ENCODE measurements around the gene CENPK. TPM values are rescaled to one million over a fixed set of nuclear protein-coding genes. Genes with fewer than 3 reads are reported as not detected.

Gene CENPK
- polyA plus RNA-seq, 1 donor (not counting 4 experiments of a cell fraction or from before 2014, with no cell fraction given) = 15.4 TPM

DNA sequence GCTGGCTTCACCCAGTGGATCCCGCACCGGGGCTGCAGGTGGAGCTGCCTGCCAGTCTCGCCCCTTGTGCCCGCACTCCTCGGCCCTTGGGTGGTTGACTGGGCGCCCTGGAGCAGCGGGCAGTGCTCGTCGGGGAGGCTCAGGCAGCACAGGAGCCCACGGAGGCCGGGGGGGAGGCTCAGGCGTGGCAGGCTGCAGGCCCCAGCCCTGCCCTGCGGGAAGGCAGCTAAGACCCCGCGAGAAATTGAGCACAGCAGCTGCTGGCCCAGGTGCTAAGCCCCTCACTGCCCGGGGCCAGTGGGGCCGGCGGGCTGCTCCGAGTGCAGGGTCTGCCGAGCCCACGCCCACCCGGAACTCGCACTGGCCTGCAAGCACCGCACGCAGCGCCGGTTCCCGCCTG lies 77.6 kb downstream of the CENPK start:
- DNase-seq (ENCODE audit: low read depth, low spot score) (no peak), FAIRE-seq (no peak)
- H3K9ac ChIP-seq (ENCODE audit: control insufficient read depth, extremely low read depth, insufficient read depth, low read length) = no peak overlapping the region
- no peak for TF ChIP-seq EZH2 (IDR thresholded peaks at IDR 0.05; ENCODE audit: low read length)
- TF ChIP-seq, protein P1, sequence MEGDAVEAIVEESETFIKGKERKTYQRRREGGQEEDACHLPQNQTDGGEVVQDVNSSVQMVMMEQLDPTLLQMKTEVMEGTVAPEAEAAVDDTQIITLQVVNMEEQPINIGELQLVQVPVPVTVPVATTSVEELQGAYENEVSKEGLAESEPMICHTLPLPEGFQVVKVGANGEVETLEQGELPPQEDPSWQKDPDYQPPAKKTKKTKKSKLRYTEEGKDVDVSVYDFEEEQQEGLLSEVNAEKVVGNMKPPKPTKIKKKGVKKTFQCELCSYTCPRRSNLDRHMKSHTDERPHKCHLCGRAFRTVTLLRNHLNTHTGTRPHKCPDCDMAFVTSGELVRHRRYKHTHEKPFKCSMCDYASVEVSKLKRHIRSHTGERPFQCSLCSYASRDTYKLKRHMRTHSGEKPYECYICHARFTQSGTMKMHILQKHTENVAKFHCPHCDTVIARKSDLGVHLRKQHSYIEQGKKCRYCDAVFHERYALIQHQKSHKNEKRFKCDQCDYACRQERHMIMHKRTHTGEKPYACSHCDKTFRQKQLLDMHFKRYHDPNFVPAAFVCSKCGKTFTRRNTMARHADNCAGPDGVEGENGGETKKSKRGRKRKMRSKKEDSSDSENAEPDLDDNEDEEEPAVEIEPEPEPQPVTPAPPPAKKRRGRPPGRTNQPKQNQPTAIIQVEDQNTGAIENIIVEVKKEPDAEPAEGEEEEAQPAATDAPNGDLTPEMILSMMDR (optimal IDR thresholded peaks at IDR 0.05 in 1 of 3, IDR thresholded peaks at IDR 0.05 in 1 of 3, conservative IDR thresholded peaks at IDR 0.05 in 1 of 3; ENCODE audit: extremely low read depth in 1 of 3, insufficient read depth in 2 of 3, low read length in 3 of 3) = no peak
- no peaks in the 10 kb centered on the region for H3K9me1 ChIP-seq (ENCODE audit: control insufficient read depth, extremely low read depth, insufficient read depth, low read length)
- peaks cover 7% of the 10 kb centered on the region for H3K4me1 ChIP-seq (ENCODE audit: control insufficient read depth, extremely low read depth, insufficient read depth, low read length)
- H3K4me2 ChIP-seq (ENCODE audit: control insufficient read depth, extremely low read depth, insufficient read depth, low read depth, low read length) = no peak overlapping the region
- H3K4me3 ChIP-seq (ENCODE audit: control insufficient read depth in 2 of 3, extremely low read depth in 1 of 3, insufficient read depth in 2 of 3, low read depth in 1 of 3, low read length in 3 of 3) = no peak overlapping the region
- no peaks in the 10 kb centered on the region for H3K9me3 ChIP-seq (ENCODE audit: control insufficient read depth, low read depth, low read length)
- H3K27ac ChIP-seq (ENCODE audit: control insufficient read depth, insufficient read depth, low read length) = no peak overlapping the region
- H4K20me1 ChIP-seq (ENCODE audit: control insufficient read depth, extremely low read depth, insufficient read depth, low read length) = no peaks in the 10 kb centered on the region
- no peak overlapping the region for H2AFZ ChIP-seq (ENCODE audit: control insufficient read depth, low read length)
- H3K79me2 ChIP-seq (ENCODE audit: control insufficient read depth, insufficient read depth, low read length) = peaks cover 8% of the 10 kb centered on the region
- H3K27me3 ChIP-seq (ENCODE audit: control insufficient read depth, extremely low read depth, insufficient read depth, low read length) = no peaks in the 10 kb centered on the region
- no peaks in the 10 kb centered on the region for H3K36me3 ChIP-seq (ENCODE audit: control insufficient read depth in 2 of 2, extremely low read depth in 1 of 2, insufficient read depth in 2 of 2, low read length in 2 of 2)
- dilution Hi-C loops (cut with MboI; ENCODE audit: extremely low pct_ligation_motif_present, low sequenced_read_pairs) = no loop called here

DNA sequence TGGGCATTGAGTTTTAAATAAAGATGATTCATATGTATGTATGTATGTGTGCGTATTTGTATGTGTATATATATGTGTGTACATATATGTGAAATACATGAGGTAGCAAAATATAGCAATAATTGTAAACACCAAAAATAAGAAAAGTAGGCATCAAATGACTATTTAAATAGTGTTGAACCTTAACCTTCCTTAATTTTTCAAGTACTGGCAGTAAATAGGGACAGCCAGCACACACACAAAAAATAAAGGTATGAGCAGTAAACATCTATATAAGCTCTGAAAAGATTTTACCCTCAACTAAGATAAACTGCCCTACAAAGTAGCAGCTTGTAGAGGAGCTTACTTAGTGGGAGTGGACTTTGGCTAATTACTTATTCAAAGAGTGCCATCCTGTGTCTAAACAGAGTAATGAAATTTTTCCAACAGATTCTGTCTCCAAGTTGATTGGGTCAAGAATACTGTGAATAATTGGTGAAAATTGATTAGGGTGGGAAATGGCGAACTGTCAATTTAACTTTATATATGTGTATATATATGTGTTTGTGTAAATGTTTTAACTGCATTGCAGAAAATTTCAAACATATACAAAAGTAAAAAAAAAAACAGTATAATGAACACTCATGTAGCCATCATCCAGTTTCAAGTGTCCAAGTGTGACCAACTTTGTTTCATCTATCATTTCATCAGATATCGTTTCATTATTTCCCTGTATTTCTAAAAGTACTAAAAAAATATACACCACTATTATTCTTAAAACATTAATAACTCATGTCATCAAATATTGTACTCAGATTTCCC lies 79.2 kb downstream of the CENPK start:
- FAIRE-seq (no peak), DNase-seq (ENCODE audit: low read depth, low spot score) (peak; percentile 23)
- Histone ChIP-seq H2AFZ (ENCODE audit: control insufficient read depth, low read length) (no peak overlapping the region), H4K20me1 (ENCODE audit: control insufficient read depth, extremely low read depth, insufficient read depth, low read length) (no peaks in the 10 kb centered on the region), H3K4me3 (ENCODE audit: control insufficient read depth in 2 of 3, extremely low read depth in 1 of 3, insufficient read depth in 2 of 3, low read depth in 1 of 3, low read length in 3 of 3) (peak overlapping the region; percentile 43 to 98 (median 97)), H3K9ac (ENCODE audit: control insufficient read depth, extremely low read depth, insufficient read depth, low read length) (no peak overlapping the region), H3K36me3 (ENCODE audit: control insufficient read depth in 2 of 2, extremely low read depth in 1 of 2, insufficient read depth in 2 of 2, low read length in 2 of 2) (no peaks in the 10 kb centered on the region), H3K27me3 (ENCODE audit: control insufficient read depth, extremely low read depth, insufficient read depth, low read length) (no peaks in the 10 kb centered on the region), H3K27ac (ENCODE audit: control insufficient read depth, insufficient read depth, low read length) (peak overlapping the region; percentile 83), H3K4me2 (ENCODE audit: control insufficient read depth, extremely low read depth, insufficient read depth, low read depth, low read length) (peak overlapping the region; percentile 87), H3K9me3 (ENCODE audit: control insufficient read depth, low read depth, low read length) (no peaks in the 10 kb centered on the region), H3K79me2 (ENCODE audit: control insufficient read depth, insufficient read depth, low read length) (peaks cover 24% of the 10 kb centered on the region), H3K9me1 (ENCODE audit: control insufficient read depth, extremely low read depth, insufficient read depth, low read length) (no peaks in the 10 kb centered on the region), H3K4me1 (ENCODE audit: control insufficient read depth, extremely low read depth, insufficient read depth, low read length) (peaks cover 11% of the 10 kb centered on the region)
- dilution Hi-C loops (cut with MboI; ENCODE audit: extremely low pct_ligation_motif_present, low sequenced_read_pairs) = no loop called here
- TF ChIP-seq, protein P1 (optimal IDR thresholded peaks at IDR 0.05 in 1 of 3, IDR thresholded peaks at IDR 0.05 in 1 of 3, conservative IDR thresholded peaks at IDR 0.05 in 1 of 3; ENCODE audit: extremely low read depth in 1 of 3, insufficient read depth in 2 of 3, low read length in 3 of 3) = peak in 2 of 3 experiments; percentile 22 to 44
- TF ChIP-seq EZH2 (IDR thresholded peaks at IDR 0.05; ENCODE audit: low read length) = no peak

All from keratinocyte (primary cell).